Astrocyte (in vitro differentiated cells and primary cell): ENCODE results near the gene UNC80. TPM values are rescaled to one million over a fixed set of nuclear protein-coding genes. Genes with fewer than 3 reads are reported as not detected.

Experiments
- DNase-seq: peaks from one replicate; pipeline ENCODE4 v3.0.0-alpha.2; 2010; ENCODE audit warnings: low read depth
- FAIRE-seq: peaks from 2 replicates; lab custom pipeline; 2011; peaks lifted over from hg19 to GRCh38; lab: Jason Lieb, UNC
- H2AFZ ChIP-seq: 2 replicates; pipeline ENCODE4 v1.6.0; 2012; ENCODE audit warnings: low read depth, low read length, inconsistent platforms
- H3K27ac ChIP-seq: 2 replicates; pipeline ENCODE4 v1.5.1; 2011; ENCODE audit warnings: low read depth, low read length, inconsistent platforms
- H3K27me3 ChIP-seq: 2 replicates; pipeline ENCODE4 v1.6.0; 2011; ENCODE audit warnings: low read length, inconsistent platforms; ENCODE audit not compliant: insufficient read depth
- H3K36me3 ChIP-seq: 2 replicates; pipeline ENCODE4 v1.5.1; 2011; ENCODE audit warnings: low read length, inconsistent platforms; ENCODE audit not compliant: insufficient read depth
- H3K4me1 ChIP-seq: 2 replicates; pipeline ENCODE4 v1.5.1; 2011; ENCODE audit warnings: low read length, inconsistent platforms; ENCODE audit not compliant: insufficient read depth
- H3K4me2 ChIP-seq: 2 replicates; pipeline ENCODE4 v1.6.0; 2012; ENCODE audit warnings: low read length, inconsistent platforms
- H3K4me3 ChIP-seq: 2 replicates; pipeline ENCODE4 v1.5.1; 2011; ENCODE audit warnings: low read depth, mild to moderate bottlenecking, low read length, inconsistent platforms; ENCODE audit not compliant: insufficient read depth
- H3K79me2 ChIP-seq: 2 replicates; pipeline ENCODE4 v1.6.0; 2012; ENCODE audit warnings: mild to moderate bottlenecking, low read length, inconsistent platforms; ENCODE audit not compliant: insufficient read depth
- H3K9ac ChIP-seq: 2 replicates; pipeline ENCODE4 v1.6.0; 2012; ENCODE audit warnings: mild to moderate bottlenecking, low read length, inconsistent platforms
- H3K9me3 ChIP-seq: 2 replicates; pipeline ENCODE4 v1.5.1; 2012; ENCODE audit warnings: low read depth, mild to moderate bottlenecking, low read length, inconsistent platforms; ENCODE audit not compliant: insufficient read depth
- H4K20me1 ChIP-seq: 2 replicates; pipeline ENCODE4 v1.6.0; 2012; ENCODE audit warnings: low read length, inconsistent platforms; ENCODE audit not compliant: insufficient read depth
- H3K27ac Mint-ChIP-seq: one replicate; pipeline ENCODE4 v1.8.0; 2021; ENCODE audit warnings: mild to moderate bottlenecking, mixed read lengths; ENCODE audit not compliant: unreplicated experiment
- H3K27me3 Mint-ChIP-seq: one replicate; pipeline ENCODE4 v1.8.0; 2021; ENCODE audit warnings: low read depth, mixed read lengths; ENCODE audit not compliant: unreplicated experiment
- H3K36me3 Mint-ChIP-seq: one replicate; pipeline ENCODE4 v1.8.0; 2021; ENCODE audit warnings: low read depth, mixed read lengths; ENCODE audit not compliant: unreplicated experiment
- H3K4me1 Mint-ChIP-seq: one replicate; pipeline ENCODE4 v1.8.0; 2021; ENCODE audit warnings: low read depth, mixed read lengths; ENCODE audit not compliant: unreplicated experiment
- H3K4me3 Mint-ChIP-seq: one replicate; pipeline ENCODE4 v1.8.0; 2021; ENCODE audit warnings: mild to moderate bottlenecking, moderate library complexity, mixed read lengths; ENCODE audit not compliant: unreplicated experiment
- H3K9me3 Mint-ChIP-seq: one replicate; pipeline ENCODE4 v1.8.0; 2021; ENCODE audit warnings: mild to moderate bottlenecking, mixed read lengths; ENCODE audit not compliant: unreplicated experiment
- EZH2 ChIP-seq: IDR thresholded peaks from 2 replicates; pipeline ENCODE4 v1.6.1; 2012; ENCODE audit warnings: mild to moderate bottlenecking, low read length, inconsistent platforms; ENCODE audit not compliant: insufficient read depth
- total RNA-seq: library from RNA; stranded (reverse); gene quantifications from 2 replicates; pipeline ENCODE4 v1.2.1, GENCODE V29; 2021
- TF ChIP-seq, protein P1 (sequence below): IDR thresholded peaks from 2 replicates; pipeline ENCODE4 v1.5.1; 2011; ENCODE audit warnings: low read depth, mild to moderate bottlenecking, inconsistent platforms, low read length, moderate library complexity; ENCODE audit not compliant: insufficient read depth

Gene UNC80
- total RNA-seq, 1 donor from 2014 or later = 0.27 TPM

DNA sequence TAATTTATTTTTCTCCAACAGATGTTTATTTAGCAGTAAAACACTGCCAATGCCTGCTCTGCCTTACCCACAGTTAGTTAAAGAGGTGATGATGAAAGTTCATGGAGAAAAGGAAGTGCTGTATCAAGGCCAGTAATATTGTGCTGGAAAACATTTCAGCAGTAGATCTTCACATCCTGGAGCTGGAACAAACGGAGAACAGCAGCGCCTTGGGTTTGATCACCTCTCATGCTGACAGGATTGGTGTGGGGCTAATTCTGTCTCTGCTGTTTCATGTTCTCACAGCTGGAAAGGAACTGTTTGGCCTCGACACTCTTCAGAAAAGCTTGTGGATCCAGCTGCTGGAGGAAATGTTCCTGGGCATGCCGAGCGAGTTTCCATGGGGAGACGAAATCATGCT, 169.3 kb downstream of the UNC80 start:
- Histone ChIP-seq H3K4me1 (no peaks in the 10 kb centered on the region), H3K9ac (no peak overlapping the region), H3K4me2 (no peak overlapping the region), H2AFZ (no peak overlapping the region), H3K4me3 (no peak overlapping the region), H4K20me1 (no peaks in the 10 kb centered on the region), H3K36me3 (no peaks in the 10 kb centered on the region), H3K79me2 (no peaks in the 10 kb centered on the region), H3K27ac (no peak overlapping the region), H3K27me3 (no peaks in the 10 kb centered on the region), H3K9me3 (no peaks in the 10 kb centered on the region)
- TF ChIP-seq EZH2 = no peak
- TF ChIP-seq, protein P1, sequence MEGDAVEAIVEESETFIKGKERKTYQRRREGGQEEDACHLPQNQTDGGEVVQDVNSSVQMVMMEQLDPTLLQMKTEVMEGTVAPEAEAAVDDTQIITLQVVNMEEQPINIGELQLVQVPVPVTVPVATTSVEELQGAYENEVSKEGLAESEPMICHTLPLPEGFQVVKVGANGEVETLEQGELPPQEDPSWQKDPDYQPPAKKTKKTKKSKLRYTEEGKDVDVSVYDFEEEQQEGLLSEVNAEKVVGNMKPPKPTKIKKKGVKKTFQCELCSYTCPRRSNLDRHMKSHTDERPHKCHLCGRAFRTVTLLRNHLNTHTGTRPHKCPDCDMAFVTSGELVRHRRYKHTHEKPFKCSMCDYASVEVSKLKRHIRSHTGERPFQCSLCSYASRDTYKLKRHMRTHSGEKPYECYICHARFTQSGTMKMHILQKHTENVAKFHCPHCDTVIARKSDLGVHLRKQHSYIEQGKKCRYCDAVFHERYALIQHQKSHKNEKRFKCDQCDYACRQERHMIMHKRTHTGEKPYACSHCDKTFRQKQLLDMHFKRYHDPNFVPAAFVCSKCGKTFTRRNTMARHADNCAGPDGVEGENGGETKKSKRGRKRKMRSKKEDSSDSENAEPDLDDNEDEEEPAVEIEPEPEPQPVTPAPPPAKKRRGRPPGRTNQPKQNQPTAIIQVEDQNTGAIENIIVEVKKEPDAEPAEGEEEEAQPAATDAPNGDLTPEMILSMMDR = no peak
- no peak for FAIRE-seq
- H3K27me3 Mint-ChIP-seq = no peaks in the 10 kb centered on the region
- DNase-seq = no peak
- no peaks in the 10 kb centered on the region for H3K9me3 Mint-ChIP-seq
- peaks cover 7% of the 10 kb centered on the region for H3K4me1 Mint-ChIP-seq
- no peaks in the 10 kb centered on the region for H3K36me3 Mint-ChIP-seq
- H3K4me3 Mint-ChIP-seq = no peak overlapping the region
- H3K27ac Mint-ChIP-seq = no peak overlapping the region

DNA sequence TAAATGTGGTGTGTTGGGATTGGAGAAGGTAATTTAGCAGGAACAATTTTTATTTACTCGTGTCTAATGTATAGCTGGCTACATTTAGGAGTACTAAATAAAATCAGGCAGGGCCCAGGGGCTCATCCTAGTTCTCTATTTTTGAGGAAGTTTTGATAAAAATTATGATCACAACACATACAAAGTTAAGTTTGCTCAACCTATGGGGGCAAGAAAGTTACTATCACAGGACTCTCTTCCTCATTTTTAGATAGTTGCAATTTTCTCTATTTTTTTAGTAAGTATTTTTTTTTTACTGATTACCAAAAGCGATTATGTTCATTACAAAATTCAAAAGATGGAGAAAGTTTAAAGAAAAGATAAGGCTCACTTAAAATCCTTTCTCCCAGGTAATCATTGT, 170.8 kb downstream of the UNC80 start:
- no peaks in the 10 kb centered on the region for H3K27me3 Mint-ChIP-seq
- no peaks in the 10 kb centered on the region for H3K9me3 Mint-ChIP-seq
- no peak overlapping the region for H3K4me3 Mint-ChIP-seq
- Histone ChIP-seq H3K27ac (no peak overlapping the region), H3K4me2 (no peak overlapping the region), H3K27me3 (no peaks in the 10 kb centered on the region), H3K4me3 (no peak overlapping the region), H3K36me3 (no peaks in the 10 kb centered on the region), H3K9ac (no peak overlapping the region), H3K4me1 (no peaks in the 10 kb centered on the region), H2AFZ (no peak overlapping the region), H4K20me1 (no peaks in the 10 kb centered on the region), H3K79me2 (no peaks in the 10 kb centered on the region), H3K9me3 (no peaks in the 10 kb centered on the region)
- no peak overlapping the region for H3K27ac Mint-ChIP-seq
- DNase-seq (no peak), FAIRE-seq (no peak)
- no peaks in the 10 kb centered on the region for H3K36me3 Mint-ChIP-seq
- TF ChIP-seq, protein P1 = no peak
- TF ChIP-seq EZH2 = no peak
- peaks cover 15% of the 10 kb centered on the region for H3K4me1 Mint-ChIP-seq

DNA sequence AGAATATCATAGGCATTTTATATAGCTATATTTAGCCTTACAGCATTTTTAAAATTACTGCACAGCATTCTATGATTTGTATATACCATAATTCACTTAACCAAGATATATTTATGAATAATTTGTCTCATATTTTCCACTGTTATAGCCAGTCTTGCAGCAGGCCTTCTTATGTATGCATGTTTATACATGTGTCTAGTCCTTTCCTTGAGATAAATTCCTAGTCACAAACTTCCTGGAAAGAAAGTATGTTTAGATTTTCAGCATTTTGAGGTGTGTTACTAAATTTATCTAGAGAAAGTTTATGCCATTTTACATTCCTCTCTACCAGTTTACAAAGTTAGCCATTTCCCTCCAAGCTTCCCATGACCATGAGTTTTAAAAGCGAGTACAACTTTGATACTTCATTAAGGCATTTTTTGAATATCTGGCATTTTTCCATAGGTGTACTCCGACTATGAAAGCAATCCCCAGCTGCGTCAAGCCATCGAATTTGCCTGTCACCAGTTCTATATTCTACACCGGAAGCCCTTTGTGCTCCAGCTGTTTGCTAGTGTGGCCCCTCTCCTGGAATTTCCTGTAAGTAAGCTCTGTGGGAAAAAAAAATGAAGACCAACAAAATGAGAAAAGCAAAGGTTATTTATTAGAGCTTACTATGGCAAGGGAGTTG, 171.4 kb downstream of the UNC80 start:
- Mint-ChIP-seq H3K9me3 (no peaks in the 10 kb centered on the region), H3K4me1 (peaks cover 15% of the 10 kb centered on the region), H3K27ac (peak overlapping the region; percentile 30), H3K27me3 (no peaks in the 10 kb centered on the region), H3K4me3 (no peak overlapping the region), H3K36me3 (no peaks in the 10 kb centered on the region)
- Histone ChIP-seq H4K20me1 (no peaks in the 10 kb centered on the region), H2AFZ (no peak overlapping the region), H3K4me3 (no peak overlapping the region), H3K9ac (no peak overlapping the region), H3K27me3 (no peaks in the 10 kb centered on the region), H3K36me3 (no peaks in the 10 kb centered on the region), H3K27ac (no peak overlapping the region), H3K4me2 (no peak overlapping the region), H3K9me3 (no peaks in the 10 kb centered on the region), H3K79me2 (no peaks in the 10 kb centered on the region), H3K4me1 (no peaks in the 10 kb centered on the region)
- FAIRE-seq = no peak
- TF ChIP-seq, protein P1 = no peak
- peak; percentile 15 for DNase-seq
